HG03439 (cell line): ENCODE results near the gene TRAF3.

ENCODE experiments used
- ATAC-seq: cut with Tn5 transposase; IDR thresholded peaks from one replicate; pipeline ENCODE4 v1.9.1; 2021; ENCODE audit warnings: mild to moderate bottlenecking, moderate library complexity; ENCODE audit not compliant: unreplicated experiment

TRAF3 gene

GRCh38 chr14:102949062-102949800 is 172.0 kb downstream of the TRAF3 start:
- ATAC-seq = no peak

DNA sequence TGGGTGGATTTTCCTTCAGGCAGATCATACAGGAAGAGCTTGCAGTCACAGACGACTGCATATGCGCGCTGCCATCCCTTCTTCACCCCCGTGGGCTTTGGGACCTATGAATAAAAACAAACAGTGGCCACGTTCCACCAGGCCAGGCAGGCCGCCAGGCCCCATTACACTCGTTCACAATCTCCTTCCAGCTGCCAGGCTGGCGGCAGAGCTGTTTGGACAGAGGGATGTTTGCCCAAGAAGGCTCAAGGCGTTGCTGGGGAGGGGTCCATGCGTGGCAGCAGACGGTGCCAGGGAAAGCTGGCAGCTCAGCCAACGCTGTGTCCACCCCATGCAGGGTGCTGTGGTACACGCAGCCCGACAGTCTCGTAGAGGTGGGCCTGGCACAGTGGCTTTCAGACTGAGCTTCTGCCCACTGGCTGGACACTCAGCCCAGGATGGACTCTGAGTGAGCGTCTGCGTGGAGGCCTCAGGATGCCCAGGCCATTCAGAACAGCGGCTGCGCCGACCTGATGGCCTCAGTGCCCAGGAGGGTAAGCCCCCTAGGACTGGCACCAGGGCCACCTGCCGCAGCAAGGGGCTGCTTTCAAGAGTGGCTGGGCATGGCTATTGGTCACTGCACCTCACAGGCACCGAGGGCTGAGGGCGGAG is 172.7 kb downstream of the TRAF3 start:
- ATAC-seq = no peak

- ATAC-seq = no peak
These were observed 173.8 kb downstream of the TRAF3 start for GRCh38 chr14:102951034-102951433.

- no peak for ATAC-seq
These were observed 174.6 kb downstream of the TRAF3 start for GRCh38 chr14:102951799-102952198.

DNA sequence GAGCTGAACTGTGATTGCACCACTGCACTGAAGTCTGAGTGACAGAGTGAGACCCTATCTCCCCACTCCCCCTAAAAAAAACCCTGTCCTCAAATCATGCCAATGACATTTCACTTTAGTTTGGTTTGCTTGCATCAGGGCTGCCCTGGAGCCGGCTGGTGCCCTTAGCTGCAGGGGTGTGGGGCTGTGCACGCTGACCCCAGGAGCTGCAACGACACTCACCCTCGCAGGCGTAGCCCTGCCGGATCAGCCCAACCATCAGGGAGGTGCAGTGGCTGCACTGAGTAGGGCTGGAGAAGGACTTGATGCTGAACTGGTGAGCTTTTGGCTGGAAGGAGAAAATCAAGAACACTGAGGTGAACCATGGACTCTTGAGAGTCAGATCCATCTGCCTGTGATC is 175.0 kb downstream of the TRAF3 start:
- no peak for ATAC-seq

DNA sequence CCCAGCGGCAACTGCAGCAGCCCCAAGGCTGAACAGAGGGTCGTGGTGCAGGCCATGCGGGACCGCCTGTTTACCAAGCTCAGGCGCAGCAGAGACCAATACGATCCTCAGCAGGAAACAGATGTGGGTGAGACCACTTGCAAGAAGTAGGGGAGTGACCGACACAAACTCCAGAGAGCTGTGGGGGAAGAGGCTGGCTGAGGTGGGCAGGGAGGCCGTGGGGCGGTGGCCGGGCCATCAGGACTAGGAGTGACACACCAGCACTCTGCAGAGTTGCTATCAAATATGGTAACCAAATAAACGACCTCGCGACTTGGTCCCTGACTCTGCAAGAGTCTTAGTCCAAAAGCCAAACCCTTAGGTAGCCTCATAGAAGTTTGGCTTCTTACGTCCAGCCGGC is 175.9 kb downstream of the TRAF3 start:
- ATAC-seq = no peak

DNA sequence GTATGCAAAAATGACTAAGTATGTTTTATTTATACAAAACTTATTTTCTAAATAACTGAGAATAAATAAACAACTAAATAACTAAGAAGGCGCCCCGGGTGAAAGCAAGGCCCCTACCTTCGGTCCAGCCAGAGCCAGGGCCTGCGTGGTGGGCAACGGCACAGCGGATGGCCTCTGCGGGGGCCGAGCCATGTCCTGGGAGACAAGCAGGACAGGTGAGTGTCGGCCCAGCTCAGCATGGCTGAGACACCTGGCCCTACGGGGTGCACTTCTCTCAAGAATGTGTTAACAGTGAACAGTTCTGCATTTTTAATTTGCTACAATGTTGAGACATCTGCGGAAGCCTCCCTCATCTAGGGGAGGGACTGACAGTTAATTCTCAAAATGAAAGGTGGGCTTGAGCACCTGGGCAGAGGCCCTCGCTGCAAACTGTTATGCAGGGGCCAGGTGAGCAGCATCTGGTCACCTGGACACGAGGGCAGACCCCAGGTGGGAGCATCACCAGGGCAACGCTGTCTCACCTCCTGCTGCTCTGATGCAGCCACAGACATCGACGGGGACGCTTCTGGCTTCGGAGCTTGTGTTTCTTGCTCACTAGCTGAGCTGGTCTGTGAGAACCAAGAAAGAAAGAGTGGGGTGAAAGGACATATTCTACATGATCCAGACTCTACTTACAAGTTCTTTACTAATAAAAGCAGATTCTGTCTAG is 177.0 kb downstream of the TRAF3 start:
- no peak for ATAC-seq

DNA sequence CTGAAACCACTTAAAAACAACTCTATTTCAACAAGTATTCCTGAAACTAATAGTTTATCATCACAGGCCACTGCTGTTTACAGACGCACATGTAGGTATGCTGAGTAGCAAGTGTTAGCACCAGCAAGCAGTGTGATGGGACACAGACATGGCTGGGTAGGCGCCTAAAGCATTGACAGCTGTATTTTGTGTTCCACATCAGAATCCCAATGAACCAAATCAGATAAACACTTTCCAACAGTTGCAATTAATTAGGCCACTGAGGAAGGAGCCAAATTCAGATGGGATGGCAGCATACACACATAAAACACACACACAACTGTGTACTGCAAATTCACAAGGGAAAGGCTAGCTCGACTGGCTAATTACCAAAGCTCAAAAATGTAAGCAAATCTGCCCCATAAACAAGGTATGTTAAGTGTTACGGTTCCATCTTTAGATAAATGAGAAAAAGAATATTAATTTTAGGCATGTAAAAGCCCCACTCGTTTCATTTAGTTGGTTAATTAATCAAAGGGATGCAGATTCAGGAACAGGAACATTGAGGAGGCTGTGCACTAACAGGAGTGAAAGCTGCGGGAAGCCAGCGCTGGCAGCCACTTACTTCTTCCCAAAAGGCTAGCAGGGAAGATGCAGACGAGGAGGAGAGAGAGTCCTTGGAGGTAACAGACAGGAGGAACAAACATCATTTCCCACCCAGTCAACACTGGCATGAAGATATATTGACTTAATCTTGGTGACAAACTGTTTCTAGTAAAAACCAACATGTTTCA is 178.6 kb downstream of the TRAF3 start:
- ATAC-seq = no peak

GRCh38 chr14:102957222-102957621 is 180.0 kb downstream of the TRAF3 start:
- no peak for ATAC-seq

DNA sequence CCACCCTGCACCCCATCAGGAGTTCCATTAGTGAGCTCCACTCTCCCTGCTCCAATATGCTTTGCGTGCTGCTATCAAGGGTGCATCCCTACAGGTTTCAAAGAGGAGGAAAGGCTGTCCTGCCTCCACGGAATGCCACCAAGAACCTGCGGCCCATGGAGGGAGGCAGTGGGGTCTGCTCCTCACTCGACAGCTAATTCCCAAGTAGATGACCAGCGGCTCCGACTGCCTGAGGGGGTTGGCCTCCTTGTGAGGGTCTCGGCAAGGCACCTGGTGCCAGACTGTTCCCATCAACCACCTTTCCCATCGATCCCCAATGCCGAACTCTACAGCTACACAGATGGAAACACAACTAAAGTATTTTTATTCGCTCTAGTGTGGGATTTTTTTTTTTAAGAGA is 181.2 kb downstream of the TRAF3 start:
- ATAC-seq = no peak
